ENCODE results near the gene CEBPZOS. TPM values are rescaled to one million over a fixed set of nuclear protein-coding genes. Genes with fewer than 3 reads are reported as not detected.
"Not testable (repeated sequence)": the region's sequence is repeated elsewhere in the genome, so short reads cannot be mapped to it uniquely, and the experiment has no call there.

CEBPZOS gene
- total RNA-seq, 2 experiments from 2014 or later: 23.4 to 24.6 TPM

- no peak for TF ChIP-seq CTCF (IDR thresholded peaks at IDR 0.05)
- peaks cover 43% of the 10 kb centered on the region for H3K4me1 Mint-ChIP-seq (ENCODE audit: low read depth)
- peaks cover 99% of the 10 kb centered on the region for H3K36me3 Mint-ChIP-seq (ENCODE audit: low read depth)
- H3K9me3 Mint-ChIP-seq: peaks cover 34% of the 10 kb centered on the region
- peaks cover 93% of the 10 kb centered on the region for H3K36me3 ChIP-seq (ENCODE audit: insufficient read depth, low read length)
- no peaks in the 10 kb centered on the region for H3K4me1 ChIP-seq (ENCODE audit: insufficient read depth, low read length)
- ATAC-seq (ENCODE audit: poor library complexity) (no peak), DNase-seq (no peak)
- no peak overlapping the region for H3K27ac Mint-ChIP-seq
- H3K9me3 ChIP-seq (ENCODE audit: control insufficient read depth in 1 of 2, insufficient read depth in 1 of 2, low read length in 2 of 2): peaks cover 9 to 34% of the 10 kb centered on the region in 2 experiments
- H3K4me3 ChIP-seq (ENCODE audit: low read length): no peak overlapping the region
- no peaks in the 10 kb centered on the region for H3K27me3 Mint-ChIP-seq
- no peak overlapping the region for H3K4me3 Mint-ChIP-seq
- POLR2A ChIA-PET: no interaction called here
- intact Hi-C loops (cut with DNase I, micrococcal nuclease): no loop called here
- CTCF ChIA-PET: no interaction called here
- no peak overlapping the region for H3K27ac ChIP-seq (ENCODE audit: low read depth in 1 of 2, low read length in 2 of 2)
- no peaks in the 10 kb centered on the region for H3K27me3 ChIP-seq (ENCODE audit: control insufficient read depth in 1 of 2, insufficient read depth in 2 of 2, low read length in 2 of 2)
These were observed 9.5 kb downstream of the CEBPZOS start for GRCh38 chr2:37205689-37206341.

- Mint-ChIP-seq H3K9me3 (peaks cover 34% of the 10 kb centered on the region), H3K36me3 (ENCODE audit: low read depth) (peaks cover 99% of the 10 kb centered on the region), H3K4me1 (ENCODE audit: low read depth) (peaks cover 34% of the 10 kb centered on the region)
- H3K27ac ChIP-seq (ENCODE audit: low read depth in 1 of 2, low read length in 2 of 2); DNase-seq; H3K27me3 ChIP-seq (ENCODE audit: control insufficient read depth in 1 of 2, insufficient read depth in 2 of 2, low read length in 2 of 2); CTCF ChIA-PET; H3K27me3 Mint-ChIP-seq; H3K27ac Mint-ChIP-seq; H3K4me3 Mint-ChIP-seq; POLR2A ChIA-PET; ATAC-seq (ENCODE audit: poor library complexity); H3K4me3 ChIP-seq (ENCODE audit: low read length); H3K4me1 ChIP-seq (ENCODE audit: insufficient read depth, low read length); intact Hi-C loops (cut with DNase I, micrococcal nuclease): not testable (repeated sequence)
- H3K9me3 ChIP-seq (ENCODE audit: control insufficient read depth in 1 of 2, insufficient read depth in 1 of 2, low read length in 2 of 2): peaks cover 9 to 34% of the 10 kb centered on the region in 2 experiments
- H3K36me3 ChIP-seq (ENCODE audit: insufficient read depth, low read length): peaks cover 93% of the 10 kb centered on the region
These were observed 10.5 kb downstream of the CEBPZOS start for GRCh38 chr2:37206760-37207159.

GRCh38 chr2:37211212-37211611 lies 14.9 kb downstream of the CEBPZOS start:
- TF ChIP-seq CTCF (IDR thresholded peaks at IDR 0.05): no peak
- H3K27me3 ChIP-seq (ENCODE audit: control insufficient read depth in 1 of 2, insufficient read depth in 2 of 2, low read length in 2 of 2): no peaks in the 10 kb centered on the region
- Mint-ChIP-seq H3K27ac (no peak overlapping the region), H3K27me3 (no peaks in the 10 kb centered on the region), H3K4me1 (ENCODE audit: low read depth) (peaks cover 21% of the 10 kb centered on the region), H3K4me3 (no peak overlapping the region), H3K9me3 (peaks cover 34% of the 10 kb centered on the region), H3K36me3 (ENCODE audit: low read depth) (peaks cover 96% of the 10 kb centered on the region)
- H3K4me3 ChIP-seq (ENCODE audit: low read length): no peak overlapping the region
- peaks cover 99% of the 10 kb centered on the region for H3K36me3 ChIP-seq (ENCODE audit: insufficient read depth, low read length)
- intact Hi-C loops (cut with DNase I, micrococcal nuclease): no loop called here
- peaks cover 3 to 27% of the 10 kb centered on the region in 2 experiments for H3K9me3 ChIP-seq (ENCODE audit: control insufficient read depth in 1 of 2, insufficient read depth in 1 of 2, low read length in 2 of 2)
- DNase-seq (no peak), ATAC-seq (ENCODE audit: poor library complexity) (no peak)
- CTCF ChIA-PET: no interaction called here
- POLR2A ChIA-PET: interaction anchor here (0.7 to 2.1 kb wide), 3 partner anchors 13 to 112 kb away, joined by 3 to 5 read pairs (median 3); partner anchors contain the start of gene CEBPZOS
- H3K27ac ChIP-seq (ENCODE audit: low read depth in 1 of 2, low read length in 2 of 2): no peak overlapping the region
- H3K4me1 ChIP-seq (ENCODE audit: insufficient read depth, low read length): no peaks in the 10 kb centered on the region

GRCh38 chr2:37211939-37212338 lies 15.6 kb downstream of the CEBPZOS start:
- Mint-ChIP-seq H3K4me1 (ENCODE audit: low read depth) (peaks cover 16% of the 10 kb centered on the region), H3K4me3 (no peak overlapping the region), H3K27ac (no peak overlapping the region), H3K9me3 (peaks cover 30% of the 10 kb centered on the region), H3K36me3 (ENCODE audit: low read depth) (peaks cover 96% of the 10 kb centered on the region), H3K27me3 (no peaks in the 10 kb centered on the region)
- Histone ChIP-seq H3K36me3 (ENCODE audit: insufficient read depth, low read length) (peaks cover 99% of the 10 kb centered on the region), H3K4me1 (ENCODE audit: insufficient read depth, low read length) (no peaks in the 10 kb centered on the region), H3K27ac (ENCODE audit: low read depth in 1 of 2, low read length in 2 of 2) (no peak overlapping the region), H3K4me3 (ENCODE audit: low read length) (no peak overlapping the region), H3K9me3 (ENCODE audit: control insufficient read depth in 1 of 2, insufficient read depth in 1 of 2, low read length in 2 of 2) (peaks cover 0 to 27% of the 10 kb centered on the region in 2 experiments), H3K27me3 (ENCODE audit: control insufficient read depth in 1 of 2, insufficient read depth in 2 of 2, low read length in 2 of 2) (no peaks in the 10 kb centered on the region)
- intact Hi-C loops (cut with DNase I, micrococcal nuclease): no loop called here
- ATAC-seq (ENCODE audit: poor library complexity) (no peak), DNase-seq (no peak)
- TF ChIP-seq CTCF (IDR thresholded peaks at IDR 0.05): no peak
- ChIA-PET CTCF (no interaction called here), POLR2A (interaction anchor here (1.0 to 2.1 kb wide), 2 partner anchors 15 to 112 kb away, joined by 3 to 5 read pairs; partner anchors contain the start of gene CEBPZOS)

All from CD4-positive, alpha-beta T cell (primary cell).